Trophoblast cell (in vitro differentiated cells and primary cell): ENCODE measurements around the gene ATG10.

Experiments
- DNase-seq, 2 donors: peaks; one replicate each; pipeline ENCODE4 v3.0.0-alpha.2; 2016
- H2AFZ ChIP-seq: 2 replicates; pipeline ENCODE4 v1.6.1; 2013; ENCODE audit warnings: low read length, moderate library complexity, mild to moderate bottlenecking; ENCODE audit not compliant: insufficient read depth, poor library complexity
- H2AK5ac ChIP-seq: 2 replicates; pipeline ENCODE4 v1.6.1; 2013; ENCODE audit warnings: mild to moderate bottlenecking, low read length
- H2BK120ac ChIP-seq: 2 replicates; pipeline ENCODE4 v1.6.1; 2013; ENCODE audit warnings: low read length, mild to moderate bottlenecking, moderate library complexity; ENCODE audit not compliant: insufficient read depth, poor library complexity
- H2BK12ac ChIP-seq: 2 replicates; pipeline ENCODE4 v1.6.1; 2013; ENCODE audit warnings: mild to moderate bottlenecking, low read length, moderate library complexity
- H2BK5ac ChIP-seq: 2 replicates; pipeline ENCODE4 v1.6.1; 2013; ENCODE audit warnings: low read length, low read depth, moderate library complexity, mild to moderate bottlenecking; ENCODE audit not compliant: poor library complexity
- H3K14ac ChIP-seq: 2 replicates; pipeline ENCODE4 v1.6.1; 2013; ENCODE audit warnings: mild to moderate bottlenecking, low read length
- H3K18ac ChIP-seq: 2 replicates; pipeline ENCODE4 v1.6.1; 2013; ENCODE audit warnings: mild to moderate bottlenecking, low read length
- H3K23ac ChIP-seq: 2 replicates; pipeline ENCODE4 v1.6.1; 2013; ENCODE audit warnings: low read length
- H3K27ac ChIP-seq: 2 replicates; pipeline ENCODE4 v1.5.1; 2013; ENCODE audit warnings: low read depth, mild to moderate bottlenecking, inconsistent platforms, low read length, moderate library complexity
- H3K27me3 ChIP-seq: 2 replicates; pipeline ENCODE4 v1.6.1; 2013; ENCODE audit warnings: inconsistent platforms, mild to moderate bottlenecking, low read length, moderate library complexity; ENCODE audit not compliant: insufficient read depth
- H3K36me3 ChIP-seq, 2 experiments: 1 replicate in 1 of 2; 2 replicates in 1 of 2; pipeline ENCODE4 v1.6.1; 2013; ENCODE audit warnings: low read length in 2 of 2, mild to moderate bottlenecking in 2 of 2, moderate library complexity in 1 of 2; ENCODE audit not compliant: insufficient read depth in 2 of 2, control insufficient read depth in 1 of 2
- H3K4ac ChIP-seq: 2 replicates; pipeline ENCODE4 v1.6.1; 2013; ENCODE audit warnings: low read depth, mild to moderate bottlenecking, low read length, moderate library complexity
- H3K4me1 ChIP-seq, 2 experiments: 1 replicate in 1 of 2; 2 replicates in 1 of 2; pipeline ENCODE4 v1.6.1; 2013; ENCODE audit warnings: low read length in 2 of 2, mild to moderate bottlenecking in 2 of 2, moderate library complexity in 1 of 2; ENCODE audit not compliant: insufficient read depth in 2 of 2, control insufficient read depth in 1 of 2
- H3K4me2 ChIP-seq: 2 replicates; pipeline ENCODE4 v1.6.1; 2013; ENCODE audit warnings: inconsistent platforms, mild to moderate bottlenecking, low read length, moderate library complexity
- H3K4me3 ChIP-seq: 2 replicates; pipeline ENCODE4 v1.5.1; 2013; ENCODE audit warnings: mild to moderate bottlenecking, low read depth, low read length, inconsistent platforms
- H3K79me1 ChIP-seq: one replicate; pipeline ENCODE4 v1.6.1; 2013; ENCODE audit warnings: low read length
- H3K79me2 ChIP-seq: 2 replicates; pipeline ENCODE4 v1.6.1; 2013; ENCODE audit warnings: low read length, mild to moderate bottlenecking; ENCODE audit not compliant: control insufficient read depth, insufficient read depth, poor library complexity
- H3K9ac ChIP-seq: 2 replicates; pipeline ENCODE4 v1.6.1; 2013; ENCODE audit warnings: mild to moderate bottlenecking, low read length
- H3K9me3 ChIP-seq: 2 replicates; pipeline ENCODE4 v1.6.1; 2013; ENCODE audit warnings: low read depth, mild to moderate bottlenecking, control low read depth, inconsistent platforms, low read length; ENCODE audit not compliant: insufficient read depth
- H4K12ac ChIP-seq: 2 replicates; pipeline ENCODE4 v1.6.1; 2013; ENCODE audit warnings: low read depth, mild to moderate bottlenecking, low read length, moderate library complexity
- H4K8ac ChIP-seq: 2 replicates; pipeline ENCODE4 v1.6.1; 2013; ENCODE audit warnings: low read depth, mild to moderate bottlenecking, low read length, moderate library complexity
- H4K91ac ChIP-seq: one replicate; pipeline ENCODE4 v1.6.1; 2013; ENCODE audit warnings: low read depth, mild to moderate bottlenecking, low read length, moderate library complexity
- WGBS: extraction: QIAGEN DNeasy Blood & Tissue Kit; methylation state at CpG from one replicate; pipeline ENCODE4 v1.1.7; 2013; ENCODE audit warnings: missing lambda C conversion rate; ENCODE audit not compliant: insufficient read length, insufficient coverage; ENCODE audit errors: extremely low coverage; 5-methylcytosine and 5-hydroxymethylcytosine counted together

Gene ATG10

DNA sequence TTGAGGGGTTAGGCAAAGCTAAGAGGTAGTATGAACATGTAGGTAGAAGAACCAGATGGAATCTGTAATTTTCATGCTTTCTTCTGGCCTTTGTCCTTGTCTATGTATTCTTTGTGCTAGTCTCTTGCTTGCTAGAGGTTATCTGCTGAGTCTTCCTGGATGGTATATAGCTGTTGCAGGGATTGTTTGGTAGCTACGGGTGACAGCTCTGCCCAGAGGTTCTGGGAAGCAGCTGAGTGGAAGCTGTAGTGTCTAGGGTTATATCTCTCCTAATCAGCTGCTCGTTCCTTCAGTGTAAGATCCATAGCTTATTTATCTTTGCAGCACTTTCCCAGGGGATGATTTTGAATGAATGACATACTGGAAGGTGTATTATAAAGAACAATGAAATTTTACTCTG is 100.3 kb downstream of the ATG10 start:
- H3K79me2 ChIP-seq = no peaks in the 10 kb centered on the region
- no peak overlapping the region for H2BK5ac ChIP-seq
- H2AK5ac ChIP-seq = no peak overlapping the region
- no peak overlapping the region for H3K23ac ChIP-seq
- H3K4ac ChIP-seq = no peak overlapping the region
- H3K4me2 ChIP-seq = no peak overlapping the region
- no peaks in the 10 kb centered on the region for H3K36me3 ChIP-seq
- no peak overlapping the region for H2BK120ac ChIP-seq
- no peak overlapping the region for H3K27ac ChIP-seq
- no peaks in the 10 kb centered on the region for H3K4me1 ChIP-seq
- WGBS = no CpG with 5 or more reads among the region's 2 CpGs
- H2AFZ ChIP-seq = no peak overlapping the region
- H3K14ac ChIP-seq = no peak overlapping the region
- H3K79me1 ChIP-seq = no peaks in the 10 kb centered on the region
- H4K91ac ChIP-seq = no peak overlapping the region
- H3K27me3 ChIP-seq = no peaks in the 10 kb centered on the region
- H2BK12ac ChIP-seq = no peak overlapping the region
- H3K18ac ChIP-seq = no peak overlapping the region
- H4K8ac ChIP-seq = no peak overlapping the region
- no peak overlapping the region for H3K9ac ChIP-seq
- no peak overlapping the region for H4K12ac ChIP-seq
- no peaks in the 10 kb centered on the region for H3K9me3 ChIP-seq
- no peak overlapping the region for H3K4me3 ChIP-seq
- DNase-seq = no peak

DNA sequence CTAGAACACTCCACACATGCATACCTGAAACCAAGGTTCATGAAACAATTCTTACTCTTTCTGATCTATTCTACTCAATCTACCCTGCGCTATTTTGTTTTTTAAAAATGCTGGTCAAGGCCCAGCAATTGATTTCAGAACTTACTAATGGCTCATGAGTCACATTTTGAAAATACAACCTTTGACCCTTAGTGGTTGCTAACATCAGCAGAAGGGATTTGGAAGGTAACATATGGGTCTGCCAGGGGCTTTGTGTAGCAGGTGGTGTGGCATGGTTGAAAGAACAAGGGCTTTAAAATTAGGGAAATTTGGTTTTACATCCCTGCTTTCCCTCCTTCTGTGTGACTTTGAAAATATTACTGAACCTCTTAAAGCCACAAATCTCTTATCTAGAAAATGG is 101.4 kb downstream of the ATG10 start:
- no peak overlapping the region for H2BK120ac ChIP-seq
- no peak overlapping the region for H3K4me3 ChIP-seq
- H2AFZ ChIP-seq = no peak overlapping the region
- H3K23ac ChIP-seq = no peak overlapping the region
- no peak overlapping the region for H3K14ac ChIP-seq
- no CpG with 5 or more reads among the region's 1 CpG for WGBS
- no peaks in the 10 kb centered on the region for H3K9me3 ChIP-seq
- no peak overlapping the region for H3K9ac ChIP-seq
- H3K79me1 ChIP-seq = no peaks in the 10 kb centered on the region
- H4K12ac ChIP-seq = no peak overlapping the region
- DNase-seq = no peak
- no peak overlapping the region for H3K4me2 ChIP-seq
- no peak overlapping the region for H3K18ac ChIP-seq
- H2AK5ac ChIP-seq = no peak overlapping the region
- no peak overlapping the region for H4K91ac ChIP-seq
- H3K79me2 ChIP-seq = no peaks in the 10 kb centered on the region
- H4K8ac ChIP-seq = no peak overlapping the region
- H3K4me1 ChIP-seq = no peaks in the 10 kb centered on the region
- H2BK12ac ChIP-seq = no peak overlapping the region
- no peak overlapping the region for H2BK5ac ChIP-seq
- no peak overlapping the region for H3K4ac ChIP-seq
- H3K27ac ChIP-seq = no peak overlapping the region
- H3K27me3 ChIP-seq = no peaks in the 10 kb centered on the region
- no peaks in the 10 kb centered on the region for H3K36me3 ChIP-seq

DNA sequence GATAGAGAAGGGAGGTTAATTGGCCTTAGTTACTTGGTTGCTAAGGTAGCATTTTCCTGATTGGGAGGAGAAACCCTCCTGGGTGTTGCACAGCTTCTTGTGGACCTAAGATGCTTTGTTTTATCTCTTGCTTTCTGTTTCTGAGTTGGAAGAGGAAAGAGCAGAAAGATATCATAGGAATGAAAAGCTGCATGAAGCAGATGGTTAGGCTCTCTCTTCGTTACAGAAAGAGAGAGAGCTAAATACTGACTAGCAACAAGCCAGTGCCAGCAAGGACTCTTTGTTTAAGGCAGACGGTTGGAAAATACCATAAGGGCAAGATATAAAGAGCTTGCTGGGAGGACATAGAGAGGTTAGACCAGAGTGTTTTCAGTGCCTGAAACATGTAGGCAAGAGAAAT is 103.1 kb downstream of the ATG10 start:
- H3K27ac ChIP-seq = no peak overlapping the region
- no peak overlapping the region for H4K8ac ChIP-seq
- no CpG with 5 or more reads among the region's 2 CpGs for WGBS

DNA sequence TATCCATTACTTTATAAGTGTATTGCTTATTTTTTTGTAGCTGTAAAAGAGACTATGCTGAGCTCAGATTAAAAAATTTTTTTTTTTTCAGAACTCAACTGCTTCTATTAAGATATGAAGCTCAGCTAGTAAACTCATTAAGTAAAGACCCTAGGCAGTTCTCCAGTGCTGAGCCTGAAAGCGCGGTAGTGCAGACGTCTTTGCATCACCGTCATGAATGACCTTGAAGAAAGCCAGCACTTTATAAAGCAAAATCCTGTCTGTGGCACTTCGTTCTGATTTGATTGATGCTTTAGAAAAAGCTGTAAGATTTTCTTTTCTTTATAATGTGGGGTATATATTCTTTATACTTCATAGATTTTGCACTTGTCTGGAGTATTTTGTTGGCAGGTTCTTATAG is 105.7 kb downstream of the ATG10 start:
- Histone ChIP-seq H3K36me3 (no peaks in the 10 kb centered on the region), H3K9me3 (no peaks in the 10 kb centered on the region), H3K14ac (no peak overlapping the region), H3K18ac (no peak overlapping the region), H2BK12ac (no peak overlapping the region), H3K79me1 (no peaks in the 10 kb centered on the region), H4K8ac (no peak overlapping the region), H2AFZ (no peak overlapping the region), H3K9ac (no peak overlapping the region), H3K4ac (no peak overlapping the region), H3K27ac (no peak overlapping the region), H3K4me1 (no peaks in the 10 kb centered on the region), H2AK5ac (no peak overlapping the region), H3K4me3 (no peak overlapping the region), H4K12ac (no peak overlapping the region), H3K4me2 (no peak overlapping the region), H3K27me3 (no peaks in the 10 kb centered on the region), H2BK120ac (no peak overlapping the region), H2BK5ac (no peak overlapping the region), H4K91ac (no peak overlapping the region), H3K23ac (no peak overlapping the region), H3K79me2 (no peaks in the 10 kb centered on the region)
- WGBS = no CpG with 5 or more reads among the region's 5 CpGs
- no peak for DNase-seq

More for the DNA sequence above, 103.1 kb downstream of the ATG10 start:
- no peaks in the 10 kb centered on the region for H3K36me3 ChIP-seq
- no peak overlapping the region for H4K91ac ChIP-seq
- H3K23ac ChIP-seq = no peak overlapping the region
- no peak overlapping the region for H2BK5ac ChIP-seq
- H2AFZ ChIP-seq = no peak overlapping the region
- no peak overlapping the region for H2BK12ac ChIP-seq
- no peak overlapping the region for H2AK5ac ChIP-seq
- H2BK120ac ChIP-seq = no peak overlapping the region
- H3K27me3 ChIP-seq = no peaks in the 10 kb centered on the region
- no peaks in the 10 kb centered on the region for H3K4me1 ChIP-seq
- H4K12ac ChIP-seq = no peak overlapping the region
- H3K18ac ChIP-seq = no peak overlapping the region
- H3K79me2 ChIP-seq = no peaks in the 10 kb centered on the region
- H3K9me3 ChIP-seq = no peaks in the 10 kb centered on the region
- no peak overlapping the region for H3K4ac ChIP-seq
- H3K4me2 ChIP-seq = no peak overlapping the region
- no peak overlapping the region for H3K9ac ChIP-seq
- DNase-seq = no peak
- H3K14ac ChIP-seq = no peak overlapping the region
- H3K4me3 ChIP-seq = no peak overlapping the region
- H3K79me1 ChIP-seq = no peaks in the 10 kb centered on the region
